GM19397 (cell line): Measurements from ENCODE around the gene IL34.
"Not testable (repeated sequence)": the region's sequence is repeated elsewhere in the genome, so short reads cannot be mapped to it uniquely, and the experiment has no call there.

Experiments used
- ATAC-seq: cut with Tn5 transposase; IDR thresholded peaks from one replicate; pipeline ENCODE4 v1.9.1; 2021; ENCODE audit warnings: mild to moderate bottlenecking, moderate library complexity; ENCODE audit not compliant: unreplicated experiment

The IL34 gene

GRCh38 chr16:70646260-70647241 is at the start of gene IL34:
IL34 (plus strand) TSS chr16:70646559; CDS start chr16:70646948, 389 bp downstream.
- ATAC-seq = no peak

GRCh38 chr16:70597135-70597835 is 49.1 kb upstream of the IL34 start:
- no peak for ATAC-seq

- ATAC-seq = no peak
Measured at GRCh38 chr16:70598937-70599503, 47.3 kb upstream of the IL34 start.

- ATAC-seq = no peak
Measured at GRCh38 chr16:70600730-70601129, 45.6 kb upstream of the IL34 start.

- ATAC-seq = no peak
Measured at GRCh38 chr16:70601576-70602575, 44.5 kb upstream of the IL34 start.

- no peak for ATAC-seq
Measured at GRCh38 chr16:70602831-70603230, 43.5 kb upstream of the IL34 start.

GRCh38 chr16:70604407-70605282 is 41.7 kb upstream of the IL34 start:
- no peak for ATAC-seq

- ATAC-seq = no peak
Measured at GRCh38 chr16:70605283-70605657, 41.1 kb upstream of the IL34 start.

GRCh38 chr16:70608521-70608920 is 37.8 kb upstream of the IL34 start:
- no peak for ATAC-seq

- no peak for ATAC-seq
Measured at GRCh38 chr16:70610273-70611223, 35.8 kb upstream of the IL34 start.

GRCh38 chr16:70611224-70611598 is 35.1 kb upstream of the IL34 start:
- ATAC-seq = no peak

GRCh38 chr16:70611785-70612303 is 34.5 kb upstream of the IL34 start:
- ATAC-seq = no peak

GRCh38 chr16:70612931-70613330 is 33.4 kb upstream of the IL34 start:
- ATAC-seq = no peak

GRCh38 chr16:70614208-70614951 is 32.0 kb upstream of the IL34 start:
- ATAC-seq = no peak

GRCh38 chr16:70615945-70616344 is 30.4 kb upstream of the IL34 start:
- no peak for ATAC-seq

GRCh38 chr16:70621864-70622263 is 24.5 kb upstream of the IL34 start:
- not testable (repeated sequence) for ATAC-seq

- ATAC-seq = no peak
Measured at GRCh38 chr16:70627696-70628095, 18.7 kb upstream of the IL34 start.
